ES-I3 (cell line): ENCODE data around the gene NOL9.

ENCODE experiments used
- H3K36me3 ChIP-seq: 2 replicates; pipeline ENCODE4 v1.6.1; 2013; ENCODE audit warnings: mild to moderate bottlenecking, low read length, control low read depth, moderate library complexity; ENCODE audit not compliant: insufficient read depth
- H3K4me1 ChIP-seq: 2 replicates; pipeline ENCODE4 v1.6.1; 2013; ENCODE audit warnings: mild to moderate bottlenecking, control low read depth, low read length; ENCODE audit not compliant: insufficient read depth
- H3K9ac ChIP-seq: 2 replicates; pipeline ENCODE4 v1.6.1; 2013; ENCODE audit warnings: low read depth, mild to moderate bottlenecking, low read length, moderate library complexity
- H3K9me3 ChIP-seq: 2 replicates; pipeline ENCODE4 v1.6.1; 2013; ENCODE audit warnings: mild to moderate bottlenecking, low read length, moderate library complexity; ENCODE audit not compliant: control insufficient read depth, insufficient read depth

Gene NOL9

DNA sequence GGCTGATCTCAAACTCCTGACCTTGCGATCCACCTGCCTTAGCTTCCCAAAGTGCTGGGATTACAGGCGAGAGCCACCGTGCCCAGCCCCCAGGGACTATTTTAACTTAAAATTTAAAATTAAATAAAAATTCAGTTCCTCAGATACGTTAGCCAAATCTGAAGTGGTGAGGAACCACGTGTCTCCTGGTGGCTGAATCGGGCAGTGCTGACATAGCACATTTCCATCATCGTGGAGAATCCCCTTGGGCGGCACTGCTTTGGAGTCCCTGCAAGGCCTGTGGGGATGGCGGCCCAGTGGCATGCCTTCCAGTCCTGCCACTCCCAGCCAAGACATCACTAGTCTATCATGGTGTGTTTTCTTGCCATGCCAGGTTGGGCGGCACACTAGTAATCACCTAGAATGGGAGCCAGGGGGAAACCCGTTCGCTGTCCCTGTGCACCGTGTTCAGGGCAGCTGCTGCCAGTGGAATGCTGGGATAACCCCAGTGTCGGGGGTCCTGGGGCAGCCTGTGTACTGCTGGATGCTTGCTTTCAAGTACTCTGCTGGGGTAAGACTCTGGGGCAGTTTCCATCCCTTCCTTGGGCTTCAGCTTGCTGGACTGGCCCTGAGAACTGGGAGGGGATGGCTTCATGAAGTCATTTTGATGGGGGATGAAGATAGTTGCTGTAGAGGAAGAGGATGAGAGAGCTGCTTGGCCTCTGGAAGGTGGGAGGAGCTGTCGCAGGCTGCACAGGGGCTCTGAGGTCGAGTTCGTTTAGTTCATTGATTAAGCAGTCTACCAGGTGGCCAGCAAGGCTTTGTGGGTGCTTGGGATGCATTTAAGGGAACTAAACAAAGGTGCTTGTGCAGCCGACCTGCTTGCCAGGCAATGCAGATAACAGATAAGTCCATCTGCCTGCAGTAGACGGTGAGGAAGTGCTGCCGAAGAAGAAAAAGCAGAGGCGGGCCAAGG lies 30.1 kb upstream of the NOL9 start:
- Histone ChIP-seq H3K4me1 (no peaks in the 10 kb centered on the region; the same call in 1 of the 2 replicates), H3K36me3 (peaks cover 4% of the 10 kb centered on the region), H3K9me3 (no peaks in the 10 kb centered on the region), H3K9ac (no peak overlapping the region)

DNA sequence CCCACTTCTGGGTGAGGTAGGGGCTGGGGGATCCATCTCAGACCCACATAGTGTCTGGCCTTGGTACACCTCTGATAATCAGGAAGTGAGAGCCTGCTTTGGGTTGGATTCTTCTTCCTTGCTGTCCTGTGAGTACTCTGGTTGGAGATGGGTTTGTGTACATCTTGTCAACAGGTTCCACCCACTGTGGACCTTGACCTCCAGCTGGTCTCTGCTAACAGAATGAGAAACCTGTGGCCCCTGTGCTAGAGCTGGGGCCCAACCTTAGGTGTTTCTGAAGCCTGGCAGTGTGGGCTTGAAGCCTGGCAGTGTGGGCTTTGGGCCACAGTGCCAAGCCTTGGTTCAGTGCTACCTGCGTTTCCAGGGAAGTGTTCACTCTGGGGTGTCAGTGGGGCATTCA lies 28.1 kb upstream of the NOL9 start:
- Histone ChIP-seq H3K9ac (no peak overlapping the region), H3K9me3 (no peaks in the 10 kb centered on the region), H3K36me3 (peaks cover 4% of the 10 kb centered on the region; the same call in 1 of the 2 replicates), H3K4me1 (no peaks in the 10 kb centered on the region; the same call in 1 of the 2 replicates)

- Histone ChIP-seq H3K36me3 (peaks cover 4% of the 10 kb centered on the region; the same call in 1 of the 2 replicates), H3K9ac (no peak overlapping the region), H3K4me1 (no peaks in the 10 kb centered on the region; the same call in 1 of the 2 replicates), H3K9me3 (no peaks in the 10 kb centered on the region)
Measured at GRCh38 chr1:6581561-6582305, 27.4 kb upstream of the NOL9 start.

DNA sequence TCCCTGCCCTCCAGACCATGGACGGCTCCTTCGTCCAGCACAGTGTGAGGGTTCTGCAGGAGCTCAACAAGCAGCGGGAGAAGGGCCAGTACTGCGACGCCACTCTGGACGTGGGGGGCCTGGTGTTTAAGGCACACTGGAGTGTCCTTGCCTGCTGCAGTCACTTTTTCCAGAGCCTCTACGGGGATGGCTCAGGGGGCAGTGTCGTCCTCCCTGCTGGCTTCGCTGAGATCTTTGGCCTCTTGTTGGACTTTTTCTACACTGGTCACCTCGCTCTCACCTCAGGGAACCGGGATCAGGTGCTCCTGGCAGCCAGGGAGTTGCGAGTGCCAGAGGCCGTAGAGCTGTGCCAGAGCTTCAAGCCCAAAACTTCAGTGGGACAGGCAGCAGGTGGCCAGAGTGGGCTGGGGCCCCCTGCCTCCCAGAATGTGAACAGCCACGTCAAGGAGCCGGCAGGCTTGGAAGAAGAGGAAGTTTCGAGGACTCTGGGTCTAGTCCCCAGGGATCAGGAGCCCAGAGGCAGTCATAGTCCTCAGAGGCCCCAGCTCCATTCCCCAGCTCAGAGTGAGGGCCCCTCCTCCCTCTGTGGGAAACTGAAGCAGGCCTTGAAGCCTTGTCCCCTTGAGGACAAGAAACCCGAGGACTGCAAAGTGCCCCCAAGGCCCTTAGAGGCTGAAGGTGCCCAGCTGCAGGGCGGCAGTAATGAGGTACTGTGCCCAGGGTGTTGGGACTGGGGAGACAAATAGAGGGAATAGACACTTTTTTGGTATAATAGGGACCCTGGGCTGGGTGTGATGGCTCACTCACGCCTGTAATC lies 26.5 kb upstream of the NOL9 start:
- Histone ChIP-seq H3K4me1 (no peaks in the 10 kb centered on the region; the same call in 1 of the 2 replicates), H3K36me3 (peaks cover 4% of the 10 kb centered on the region; the same call in 1 of the 2 replicates), H3K9me3 (no peaks in the 10 kb centered on the region), H3K9ac (peak overlapping the region; percentile 64; the same call in 1 of the 2 replicates)

DNA sequence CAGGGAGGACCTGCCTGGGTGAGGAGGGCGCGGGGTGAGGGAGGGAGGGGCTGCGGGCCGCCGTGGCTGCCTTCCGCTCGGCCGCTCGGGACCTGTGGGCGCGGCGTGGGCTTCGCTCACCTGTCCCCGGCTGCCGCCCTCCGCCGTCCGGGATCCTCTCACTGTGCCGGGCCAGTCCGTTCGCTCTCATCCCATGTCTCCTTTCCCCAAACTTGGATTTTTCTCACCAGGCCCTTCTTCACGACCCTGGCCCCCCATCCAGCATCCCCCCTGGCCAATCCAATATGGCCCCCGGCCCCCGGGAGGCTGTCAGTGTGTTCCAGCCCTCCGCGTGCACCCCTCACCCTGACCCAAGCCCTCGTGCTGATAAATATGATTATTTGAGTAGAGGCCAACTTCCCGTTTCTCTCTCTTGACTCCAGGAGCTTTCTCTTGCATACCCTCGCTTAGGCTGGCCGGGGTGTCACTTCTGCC lies 25.8 kb upstream of the NOL9 start:
- Histone ChIP-seq H3K4me1 (no peaks in the 10 kb centered on the region; the same call in 1 of the 2 replicates), H3K9ac (peak overlapping the region; percentile 64), H3K9me3 (no peaks in the 10 kb centered on the region), H3K36me3 (peaks cover 4% of the 10 kb centered on the region; the same call in 1 of the 2 replicates)

DNA sequence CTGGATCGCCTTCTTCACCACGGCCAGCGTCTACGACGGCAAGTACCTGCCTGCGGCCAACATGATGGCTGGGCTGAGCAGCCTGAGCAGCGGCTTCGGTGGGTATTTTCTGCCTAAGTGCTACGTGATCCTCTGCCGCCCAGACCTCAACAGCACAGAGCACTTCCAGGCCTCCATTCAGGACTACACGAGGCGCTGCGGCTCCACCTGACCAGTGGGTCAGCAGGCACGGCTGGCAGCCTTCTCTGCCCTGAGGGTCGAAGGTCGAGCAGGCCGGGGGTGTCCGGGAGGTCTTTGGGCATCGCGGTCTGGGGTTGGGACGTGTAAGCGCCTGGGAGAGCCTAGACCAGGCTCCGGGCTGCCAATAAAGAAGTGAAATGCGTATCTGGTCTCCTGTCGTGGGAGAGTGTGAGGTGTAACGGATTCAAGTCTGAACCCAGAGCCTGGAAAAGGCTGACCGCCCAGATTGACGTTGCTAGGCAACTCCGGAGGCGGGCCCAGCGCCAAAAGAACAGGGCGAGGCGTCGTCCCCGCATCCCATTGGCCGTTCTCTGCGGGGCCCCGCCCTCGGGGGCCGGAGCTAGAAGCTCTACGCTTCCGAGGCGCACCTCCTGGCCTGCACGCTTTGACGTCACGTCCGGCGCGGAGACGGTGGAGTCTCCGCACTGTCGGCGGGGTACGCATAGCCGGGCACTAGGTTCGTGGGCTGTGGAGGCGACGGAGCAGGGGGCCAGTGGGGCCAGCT lies 25.2 kb upstream of the NOL9 start, which contains the start of gene ZBTB48:
Gene ZBTB48, plus strand, starts transcription at position 621 of the 745 bp plus-strand sequence. CDS start 616 bp downstream, outside the sequence.
- Histone ChIP-seq H3K9ac (peak within 1 kb of the TSS; percentile 64), H3K4me1 (no peaks in the 10 kb centered on the region; the same call in 1 of the 2 replicates), H3K36me3 (peaks cover 4% of the 10 kb centered on the region; the same call in 1 of the 2 replicates), H3K9me3 (no peaks in the 10 kb centered on the region)

DNA sequence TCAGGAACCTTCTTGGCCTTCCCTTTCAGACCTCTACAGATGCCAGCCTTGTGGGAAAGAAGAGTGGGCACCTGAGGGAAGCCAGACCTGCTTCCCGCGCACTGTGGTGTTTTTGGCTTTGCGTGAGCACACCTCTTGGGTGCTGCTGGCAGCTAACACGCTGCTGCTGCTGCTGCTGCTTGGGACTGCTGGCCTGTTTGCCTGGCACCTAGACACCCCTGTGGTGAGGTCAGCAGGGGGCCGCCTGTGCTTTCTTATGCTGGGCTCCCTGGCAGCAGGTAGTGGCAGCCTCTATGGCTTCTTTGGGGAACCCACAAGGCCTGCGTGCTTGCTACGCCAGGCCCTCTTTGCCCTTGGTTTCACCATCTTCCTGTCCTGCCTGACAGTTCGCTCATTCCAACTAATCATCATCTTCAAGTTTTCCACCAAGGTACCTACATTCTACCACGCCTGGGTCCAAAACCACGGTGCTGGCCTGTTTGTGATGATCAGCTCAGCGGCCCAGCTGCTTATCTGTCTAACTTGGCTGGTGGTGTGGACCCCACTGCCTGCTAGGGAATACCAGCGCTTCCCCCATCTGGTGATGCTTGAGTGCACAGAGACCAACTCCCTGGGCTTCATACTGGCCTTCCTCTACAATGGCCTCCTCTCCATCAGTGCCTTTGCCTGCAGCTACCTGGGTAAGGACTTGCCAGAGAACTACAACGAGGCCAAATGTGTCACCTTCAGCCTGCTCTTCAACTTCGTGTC lies 24.5 kb upstream of the NOL9 start:
- H3K4me1 ChIP-seq, result no peaks in the 10 kb centered on the region; the same call in 1 of the 2 replicates
- peak overlapping the region; percentile 64; the same call in 1 of the 2 replicates for H3K9ac ChIP-seq
- H3K36me3 ChIP-seq, result peaks cover 4% of the 10 kb centered on the region; the same call in 1 of the 2 replicates
- H3K9me3 ChIP-seq, result no peaks in the 10 kb centered on the region

GRCh38 chr1:6577831-6578525 lies 23.7 kb upstream of the NOL9 start:
- H3K4me1 ChIP-seq, result no peaks in the 10 kb centered on the region; the same call in 1 of the 2 replicates
- peaks cover 4% of the 10 kb centered on the region; the same call in 1 of the 2 replicates for H3K36me3 ChIP-seq
- no peak overlapping the region for H3K9ac ChIP-seq

GRCh38 chr1:6574818-6575217 lies 20.5 kb upstream of the NOL9 start:
- Histone ChIP-seq H3K9ac (no peak overlapping the region), H3K9me3 (no peaks in the 10 kb centered on the region), H3K4me1 (no peaks in the 10 kb centered on the region), H3K36me3 (no peaks in the 10 kb centered on the region)

More at GRCh38 chr1:6577831-6578525, 23.7 kb upstream of the NOL9 start:
- H3K9me3 ChIP-seq, result no peaks in the 10 kb centered on the region

GRCh38 chr1:6574025-6574620 lies 19.8 kb upstream of the NOL9 start:
- no peaks in the 10 kb centered on the region for H3K36me3 ChIP-seq
- no peak overlapping the region for H3K9ac ChIP-seq
- H3K9me3 ChIP-seq, result no peaks in the 10 kb centered on the region
- H3K4me1 ChIP-seq, result no peaks in the 10 kb centered on the region

DNA sequence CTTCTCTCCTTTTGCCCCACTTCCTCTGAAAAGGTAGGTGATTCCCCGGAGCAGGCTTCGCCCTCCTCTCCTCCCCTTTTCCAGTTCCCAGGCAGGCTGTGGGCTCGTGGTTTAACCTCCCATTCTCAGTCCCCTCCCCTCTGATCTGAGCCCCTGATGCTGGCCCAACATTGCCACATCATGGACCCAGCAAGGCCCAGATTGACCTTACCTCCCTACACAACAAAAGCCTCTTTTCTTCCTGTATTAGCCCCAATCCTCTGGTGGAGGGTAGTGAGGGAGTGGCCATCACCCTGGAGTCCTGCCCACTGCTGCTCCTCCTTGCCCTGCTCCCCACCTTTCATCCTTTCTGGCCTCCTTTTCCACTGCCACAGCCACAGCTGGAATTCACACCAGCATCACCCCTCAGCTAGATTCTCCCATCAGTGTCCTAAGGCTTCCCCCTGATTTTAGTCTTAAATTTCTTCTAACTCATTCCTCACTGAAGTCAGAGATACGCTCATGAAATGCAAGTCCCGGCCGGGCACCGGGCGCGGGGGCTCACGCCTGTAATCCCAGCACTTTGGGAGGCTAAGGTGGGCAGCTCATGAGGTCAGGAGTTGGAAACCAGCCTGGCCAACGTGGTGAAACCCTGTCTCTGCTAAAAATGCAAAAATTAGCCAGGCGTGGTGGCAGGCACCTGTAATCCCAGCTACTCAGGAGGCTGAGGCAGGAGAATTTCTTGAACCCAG lies 18.5 kb upstream of the NOL9 start:
- Histone ChIP-seq H3K4me1 (no peaks in the 10 kb centered on the region), H3K9ac (no peak overlapping the region), H3K36me3 (no peaks in the 10 kb centered on the region), H3K9me3 (no peaks in the 10 kb centered on the region)
